HepG2 (cell line): ENCODE measurements around the gene RTF1.

ENCODE experiments used
- PPARG ChIP-seq: conservative IDR thresholded peaks from 2 replicates; pipeline ENCODE4 v1.6.1; 2016; ENCODE audit warnings: missing biosample characterization, missing genetic modification reagents
- USF2 ChIP-seq, 2 experiments: sonication (generic) in 1 of 2; formaldehyde crosslinking in 1 of 2; IDR thresholded peaks; 2 replicates each; pipeline versions ENCODE4 v1.5.1 to v1.6.1; 2011 to 2020; ENCODE audit warnings: borderline replicate concordance in 1 of 2, low read depth in 1 of 2, low read length in 1 of 2, mild to moderate bottlenecking in 1 of 2, missing genetic modification reagents in 1 of 2, moderate library complexity in 1 of 2
- ZNF232 ChIP-seq: sonication (generic); formaldehyde crosslinking; IDR thresholded peaks from 2 replicates; pipeline ENCODE4 v1.4.0; 2020; ENCODE audit warnings: missing genetic modification reagents, borderline replicate concordance

DNA sequence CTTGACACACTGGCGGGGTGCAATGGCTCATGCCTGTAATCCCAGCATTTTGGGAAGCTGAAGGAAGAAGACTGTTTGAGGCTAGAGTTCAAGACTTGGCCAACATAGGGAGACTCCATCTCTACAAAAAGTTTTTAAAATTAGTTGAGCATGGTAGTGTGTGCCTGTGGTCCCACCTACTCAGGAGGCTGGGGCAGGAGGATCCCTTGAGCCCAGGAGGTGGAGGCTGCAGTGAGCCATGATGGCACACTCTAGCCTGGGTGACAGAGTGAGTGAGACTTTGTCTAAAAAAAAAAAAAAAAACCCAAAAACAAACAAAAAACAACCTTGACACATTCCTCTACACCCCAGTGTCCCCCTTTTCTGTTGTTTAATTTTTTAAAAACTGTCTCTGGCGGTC is 72.7 kb downstream of the RTF1 start:
- TF ChIP-seq PPARG (CRISPR knock-in tag) = no peak
- no peak for TF ChIP-seq ZNF232
- TF ChIP-seq USF2 (IDR thresholded peaks at IDR 0.05; ENCODE audit: low read depth, low read length) = no peak
- no peak for TF ChIP-seq USF2 (CRISPR knock-in tag; IDR thresholded peaks at IDR 0.05; ENCODE audit: borderline replicate concordance)
